Osteocyte (in vitro differentiated cells): Measurements from ENCODE around the gene GABARAP. TPM values are rescaled to one million over a fixed set of nuclear protein-coding genes. Genes with fewer than 3 reads are reported as not detected.

Experiments used
- DNase-seq: peaks from one replicate; pipeline ENCODE4 v3.0.0; 2021; ENCODE audit warnings: mixed read lengths; ENCODE audit not compliant: unreplicated experiment; ENCODE audit errors: extremely low spot score
- H3K27ac Mint-ChIP-seq: one replicate; pipeline ENCODE4 v1.8.0; 2021; ENCODE audit warnings: mild to moderate bottlenecking, mixed read lengths; ENCODE audit not compliant: unreplicated experiment
- H3K27me3 Mint-ChIP-seq: one replicate; pipeline ENCODE4 v1.8.0; 2021; ENCODE audit warnings: mixed read lengths; ENCODE audit not compliant: unreplicated experiment
- H3K36me3 Mint-ChIP-seq: one replicate; pipeline ENCODE4 v1.8.0; 2021; ENCODE audit warnings: mixed read lengths; ENCODE audit not compliant: unreplicated experiment
- H3K4me1 Mint-ChIP-seq: one replicate; pipeline ENCODE4 v1.8.0; 2021; ENCODE audit warnings: mixed read lengths; ENCODE audit not compliant: unreplicated experiment
- H3K4me3 Mint-ChIP-seq: one replicate; pipeline ENCODE4 v1.8.0; 2021; ENCODE audit warnings: mild to moderate bottlenecking, moderate library complexity, mixed read lengths; ENCODE audit not compliant: unreplicated experiment
- H3K9me3 Mint-ChIP-seq: one replicate; pipeline ENCODE4 v1.8.0; 2021; ENCODE audit warnings: mixed read lengths; ENCODE audit not compliant: unreplicated experiment
- total RNA-seq: library from RNA; stranded (reverse); gene quantifications from 2 replicates; pipeline ENCODE4 v1.2.1, GENCODE V29; 2021
- TF ChIP-seq, protein P1 (sequence below): fragments of 200-600 bp; sonication (generic); IDR thresholded peaks from 2 replicates; pipeline ENCODE4 v1.5.0; 2021; ENCODE audit warnings: antibody characterized with exemption, mild to moderate bottlenecking, moderate library complexity

The GABARAP gene
- total RNA-seq, 1 donor from 2014 or later, result 642 TPM

DNA sequence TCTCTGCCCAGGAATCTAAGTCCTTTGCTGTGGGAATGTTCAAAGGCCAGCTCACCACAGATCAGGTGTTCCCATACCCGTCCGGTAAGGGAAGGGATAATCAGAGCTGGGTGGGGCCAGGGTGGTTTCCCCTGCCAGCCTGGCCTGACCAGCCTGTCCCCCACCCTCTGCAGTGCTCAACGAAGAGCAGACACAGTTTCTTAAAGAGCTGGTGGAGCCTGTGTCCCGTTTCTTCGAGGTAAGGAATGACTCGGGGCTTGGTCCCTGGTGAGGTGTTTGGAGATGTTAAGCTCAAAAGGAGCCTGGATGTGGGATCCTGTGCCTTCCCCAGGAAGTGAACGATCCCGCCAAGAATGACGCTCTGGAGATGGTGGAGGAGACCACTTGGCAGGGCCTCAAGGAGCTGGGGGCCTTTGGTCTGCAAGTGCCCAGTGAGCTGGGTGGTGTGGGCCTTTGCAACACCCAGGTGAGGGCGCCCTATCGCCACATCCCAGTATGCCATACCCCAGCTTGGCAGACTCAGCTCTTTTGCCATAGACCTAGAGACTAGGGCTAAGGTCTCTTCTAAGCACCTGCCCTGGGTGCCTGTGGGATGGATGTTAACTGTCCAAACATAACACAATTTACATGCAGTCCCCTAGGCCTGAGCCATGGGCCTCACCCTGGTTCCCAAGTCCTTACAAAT is 21.5 kb downstream of the GABARAP start:
- peak overlapping the region; percentile 99 for H3K27ac Mint-ChIP-seq

DNA sequence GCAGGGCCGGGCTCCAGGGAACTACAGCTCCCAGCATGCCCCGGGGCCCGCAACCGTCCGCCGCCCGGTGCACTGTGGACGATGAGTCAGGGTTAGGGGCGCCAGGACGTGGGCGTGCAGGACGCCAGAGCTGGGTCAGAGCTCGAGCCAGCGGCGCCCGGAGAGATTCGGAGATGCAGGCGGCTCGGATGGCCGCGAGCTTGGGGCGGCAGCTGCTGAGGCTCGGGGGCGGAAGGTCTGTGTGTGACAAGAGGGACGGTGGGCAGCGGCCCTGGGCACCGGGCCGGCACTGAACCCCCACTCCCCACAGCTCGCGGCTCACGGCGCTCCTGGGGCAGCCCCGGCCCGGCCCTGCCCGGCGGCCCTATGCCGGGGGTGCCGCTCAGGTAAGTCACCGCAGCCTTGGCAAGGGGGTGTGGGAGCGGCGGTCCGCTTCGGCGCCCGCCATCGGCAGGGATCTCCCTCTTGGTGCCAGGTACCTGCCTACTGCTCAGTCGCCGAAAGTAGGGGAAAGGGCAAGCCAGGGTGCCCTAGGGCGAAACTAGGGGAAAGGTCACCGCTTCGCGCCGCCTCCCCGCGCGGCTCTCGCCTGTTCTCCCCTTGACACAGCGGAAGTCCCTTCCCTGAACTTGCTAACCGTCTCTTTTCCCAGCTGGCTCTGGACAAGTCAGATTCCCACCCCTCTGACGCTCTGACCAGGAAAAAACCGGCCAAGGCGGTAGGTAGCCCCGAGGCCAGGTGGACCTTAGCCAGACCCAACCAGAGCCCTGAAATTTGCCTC is 22.2 kb downstream of the GABARAP start, which contains the start of the genes ACADVL and DLG4:
Gene ACADVL (plus strand): TSS at position 127 of the 781 bp plus-strand sequence. CDS start 47 bp downstream, at position 174.
Gene DLG4 (minus strand): TSS at position 25 of the 781 bp plus-strand sequence.
- Mint-ChIP-seq H3K4me3 (peak within 1 kb of the TSS; percentile 97), H3K27ac (peak within 1 kb of the TSS; percentile 99), H3K9me3 (no peaks in the 10 kb centered on the region), H3K27me3 (no peaks in the 10 kb centered on the region), H3K36me3 (peaks cover 10% of the 10 kb centered on the region), H3K4me1 (peaks cover 62% of the 10 kb centered on the region)
- DNase-seq, result peak; percentile 95
- TF ChIP-seq, protein P1, sequence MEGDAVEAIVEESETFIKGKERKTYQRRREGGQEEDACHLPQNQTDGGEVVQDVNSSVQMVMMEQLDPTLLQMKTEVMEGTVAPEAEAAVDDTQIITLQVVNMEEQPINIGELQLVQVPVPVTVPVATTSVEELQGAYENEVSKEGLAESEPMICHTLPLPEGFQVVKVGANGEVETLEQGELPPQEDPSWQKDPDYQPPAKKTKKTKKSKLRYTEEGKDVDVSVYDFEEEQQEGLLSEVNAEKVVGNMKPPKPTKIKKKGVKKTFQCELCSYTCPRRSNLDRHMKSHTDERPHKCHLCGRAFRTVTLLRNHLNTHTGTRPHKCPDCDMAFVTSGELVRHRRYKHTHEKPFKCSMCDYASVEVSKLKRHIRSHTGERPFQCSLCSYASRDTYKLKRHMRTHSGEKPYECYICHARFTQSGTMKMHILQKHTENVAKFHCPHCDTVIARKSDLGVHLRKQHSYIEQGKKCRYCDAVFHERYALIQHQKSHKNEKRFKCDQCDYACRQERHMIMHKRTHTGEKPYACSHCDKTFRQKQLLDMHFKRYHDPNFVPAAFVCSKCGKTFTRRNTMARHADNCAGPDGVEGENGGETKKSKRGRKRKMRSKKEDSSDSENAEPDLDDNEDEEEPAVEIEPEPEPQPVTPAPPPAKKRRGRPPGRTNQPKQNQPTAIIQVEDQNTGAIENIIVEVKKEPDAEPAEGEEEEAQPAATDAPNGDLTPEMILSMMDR, result no peak

More for the DNA sequence above, 21.5 kb downstream of the GABARAP start:
- peaks cover 16% of the 10 kb centered on the region for H3K36me3 Mint-ChIP-seq
- no peaks in the 10 kb centered on the region for H3K9me3 Mint-ChIP-seq
- H3K27me3 Mint-ChIP-seq, result no peaks in the 10 kb centered on the region
- TF ChIP-seq, protein P1, result peak; percentile 59
- H3K4me1 Mint-ChIP-seq, result peaks cover 59% of the 10 kb centered on the region
- DNase-seq, result no peak
- peak overlapping the region; percentile 97 for H3K4me3 Mint-ChIP-seq

DNA sequence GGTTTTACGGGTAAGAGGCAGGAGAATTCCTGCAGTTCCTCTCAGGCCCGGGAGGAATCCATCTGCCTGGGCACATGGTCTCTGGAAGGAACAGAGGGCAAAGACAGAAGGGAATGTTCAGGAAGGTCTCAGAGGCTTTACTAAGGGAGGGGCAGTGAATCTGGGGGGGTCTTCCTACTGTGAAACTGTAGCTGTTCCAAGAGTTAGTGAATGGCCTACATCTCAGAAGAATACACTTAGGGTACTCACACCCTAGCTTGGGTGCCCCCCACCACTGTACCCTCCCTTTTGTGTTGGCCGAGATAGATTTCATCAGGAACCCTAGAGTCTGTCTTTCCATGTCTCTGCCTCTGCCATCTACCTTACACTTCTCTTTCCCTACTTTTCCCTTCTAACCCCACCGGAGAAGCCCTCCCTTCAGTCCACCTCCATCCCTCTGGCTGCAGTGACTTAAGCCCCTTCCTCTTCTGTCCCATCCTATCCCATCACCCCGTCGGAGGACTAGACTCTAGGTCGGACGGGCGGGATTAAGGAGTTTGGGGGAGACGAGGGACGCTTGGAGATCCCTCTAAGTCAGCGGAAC is 22.9 kb downstream of the GABARAP start:
- H3K27ac Mint-ChIP-seq, result peak overlapping the region; percentile 99

DNA sequence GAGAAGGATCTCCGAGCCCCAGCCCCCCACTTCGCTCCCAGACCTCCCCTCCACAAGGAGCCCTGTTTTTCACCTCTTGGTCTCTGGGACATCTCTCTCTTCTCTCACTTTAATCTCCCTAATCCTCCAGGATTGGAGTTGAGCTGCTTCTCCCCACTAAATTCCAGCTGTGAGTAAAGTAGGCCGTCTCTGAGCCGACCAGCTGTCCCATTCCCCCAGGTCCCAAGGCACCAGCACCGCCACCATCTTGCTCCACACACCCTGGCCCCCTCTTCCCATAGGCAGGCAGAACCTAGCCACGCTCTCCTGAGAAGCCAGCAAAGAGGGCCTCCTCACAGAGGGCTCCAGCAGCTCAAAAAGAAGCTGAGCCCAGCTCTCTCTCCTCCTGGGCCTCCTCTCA is 23.5 kb downstream of the GABARAP start:
- no peaks in the 10 kb centered on the region for H3K27me3 Mint-ChIP-seq
- no peak for DNase-seq
- peaks cover 64% of the 10 kb centered on the region for H3K4me1 Mint-ChIP-seq
- H3K27ac Mint-ChIP-seq, result peak overlapping the region; percentile 99
- no peaks in the 10 kb centered on the region for H3K9me3 Mint-ChIP-seq
- H3K36me3 Mint-ChIP-seq, result peaks cover 5% of the 10 kb centered on the region
- TF ChIP-seq, protein P1, result no peak
- peak overlapping the region; percentile 97 for H3K4me3 Mint-ChIP-seq

More for the DNA sequence above, 22.9 kb downstream of the GABARAP start:
- H3K36me3 Mint-ChIP-seq, result peaks cover 7% of the 10 kb centered on the region
- H3K4me1 Mint-ChIP-seq, result peaks cover 61% of the 10 kb centered on the region
- H3K9me3 Mint-ChIP-seq, result no peaks in the 10 kb centered on the region
- no peak for DNase-seq
- TF ChIP-seq, protein P1, result no peak
- peak overlapping the region; percentile 97 for H3K4me3 Mint-ChIP-seq
- no peaks in the 10 kb centered on the region for H3K27me3 Mint-ChIP-seq
